ENCODE results near the gene PLB1.

DNA sequence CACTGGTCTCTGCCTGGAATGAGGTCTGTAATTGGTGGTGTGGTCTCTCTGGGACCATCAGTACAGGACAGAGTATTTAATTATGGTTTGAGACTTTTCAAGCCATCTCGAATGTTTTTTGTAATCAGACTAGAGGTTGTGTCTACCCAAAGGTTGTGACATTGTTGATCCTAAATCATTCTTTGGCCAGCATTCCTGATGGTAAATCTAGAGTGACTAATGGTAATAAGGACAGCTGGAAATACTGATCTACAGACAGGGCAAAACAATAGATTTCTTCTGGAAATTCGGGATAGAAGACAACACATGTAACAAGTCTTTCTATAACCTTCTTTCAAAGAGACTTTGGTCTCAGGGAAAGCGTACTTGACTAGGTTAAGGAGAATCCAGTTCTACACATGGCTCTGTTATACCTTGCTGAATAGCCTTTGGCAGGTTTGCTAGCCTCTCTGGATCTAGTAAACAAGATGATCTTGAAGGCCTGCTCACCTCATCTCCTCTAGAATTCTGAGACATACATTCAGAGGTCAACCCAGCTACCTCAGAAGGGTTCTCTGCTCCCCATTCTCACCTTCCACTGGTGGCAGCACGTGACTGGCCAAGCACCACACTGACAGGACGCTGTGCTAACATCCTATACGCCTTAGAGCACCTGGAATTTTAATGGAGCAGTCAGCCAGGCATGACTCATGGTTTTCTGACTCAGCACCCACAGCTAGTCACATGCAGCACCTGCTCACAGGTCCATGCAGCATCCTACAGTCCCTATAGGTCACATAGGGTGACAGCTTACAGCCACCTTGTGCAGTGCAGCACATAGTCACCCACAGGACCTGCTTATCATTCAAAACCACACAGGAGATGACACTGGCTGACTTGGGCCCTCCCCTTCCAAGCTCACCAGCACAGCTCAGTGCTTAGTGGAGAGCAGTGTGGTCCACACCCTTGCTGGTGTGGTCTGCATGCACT is 12.2 kb downstream of the PLB1 start:
- TF ChIP-seq CTCF (IDR thresholded peaks at IDR 0.05), result no peak
- TF ChIP-seq POLR2A (IDR thresholded peaks at IDR 0.05), result no peak

Measured in esophagus squamous epithelium (tissue), 4 donors.